HG03460 (cell line): ENCODE measurements around the gene SPAAR.

Experiments
- ATAC-seq: cut with Tn5 transposase; IDR thresholded peaks from one replicate; pipeline ENCODE4 v1.9.1; 2021; ENCODE audit not compliant: unreplicated experiment

Gene SPAAR

GRCh38 chr9:35945341-35946018 is 36.2 kb downstream of the SPAAR start:
- ATAC-seq, result no peak

- ATAC-seq, result no peak
These were observed 39.2 kb downstream of the SPAAR start for GRCh38 chr9:35948451-35948850.

GRCh38 chr9:35948901-35949318 is 39.6 kb downstream of the SPAAR start:
- no peak for ATAC-seq

- ATAC-seq, result no peak
These were observed 42.4 kb downstream of the SPAAR start for GRCh38 chr9:35951736-35952135.

- no peak for ATAC-seq
These were observed 43.4 kb downstream of the SPAAR start for GRCh38 chr9:35952526-35953191.

GRCh38 chr9:35954942-35955546 is 45.8 kb downstream of the SPAAR start:
- ATAC-seq, result no peak

GRCh38 chr9:35956651-35957050 is 47.4 kb downstream of the SPAAR start:
- no peak for ATAC-seq

- ATAC-seq, result no peak
These were observed 49.0 kb downstream of the SPAAR start, which contains the start of gene OR2S2 for GRCh38 chr9:35958104-35958837. Gene OR2S2, minus strand, starts transcription at chr9:35958154. Its CDS starts 56 bp downstream, at chr9:35958098.

- no peak for ATAC-seq
These were observed 50.9 kb downstream of the SPAAR start for GRCh38 chr9:35960039-35960655.
